H9 (cell line): ENCODE data around the gene TIMM8B. TPM values are rescaled to one million over a fixed set of nuclear protein-coding genes. Genes with fewer than 3 reads are reported as not detected.

ENCODE experiments used
- DNase-seq: peaks from one replicate; pipeline ENCODE4 v3.0.0-alpha.2; 2017
- H2AFZ ChIP-seq: one replicate; pipeline ENCODE4 v1.6.1; 2013; ENCODE audit warnings: mild to moderate bottlenecking, low read length, control low read depth, moderate library complexity
- H2AK5ac ChIP-seq: 2 replicates; pipeline ENCODE4 v1.6.1; 2013; ENCODE audit warnings: low read length, control low read depth, mixed read lengths; ENCODE audit not compliant: insufficient read length
- H2BK120ac ChIP-seq: one replicate; pipeline ENCODE4 v1.6.1; 2013; ENCODE audit warnings: low read depth, mild to moderate bottlenecking, low read length, control low read depth, inconsistent platforms; ENCODE audit not compliant: poor library complexity, severe bottlenecking
- H2BK12ac ChIP-seq: 2 replicates; pipeline ENCODE4 v1.6.1; 2013; ENCODE audit warnings: low read length, control low read depth, mixed read lengths, low read depth; ENCODE audit not compliant: insufficient read length
- H2BK15ac ChIP-seq: 2 replicates; pipeline ENCODE4 v1.6.1; 2013; ENCODE audit warnings: low read depth, low read length, control low read depth
- H2BK20ac ChIP-seq: one replicate; pipeline ENCODE4 v1.6.1; 2013; ENCODE audit warnings: low read depth, mild to moderate bottlenecking, low read length, control low read depth, inconsistent platforms; ENCODE audit not compliant: poor library complexity, severe bottlenecking
- H2BK5ac ChIP-seq: 2 replicates; pipeline ENCODE4 v1.6.1; 2013; ENCODE audit warnings: low read length, control low read depth, mixed read lengths; ENCODE audit not compliant: insufficient read length
- H3K14ac ChIP-seq: 2 replicates; pipeline ENCODE4 v1.6.1; 2013; ENCODE audit warnings: low read length, control low read depth; ENCODE audit not compliant: insufficient read depth
- H3K18ac ChIP-seq: 2 replicates; pipeline ENCODE4 v1.6.1; 2013; ENCODE audit warnings: low read depth, mild to moderate bottlenecking, mixed read lengths, low read length, control low read depth; ENCODE audit not compliant: insufficient read length
- H3K23ac ChIP-seq: 2 replicates; pipeline ENCODE4 v1.6.1; 2013; ENCODE audit warnings: low read length, control low read depth, mixed read lengths, low read depth; ENCODE audit not compliant: insufficient read length
- H3K23me2 ChIP-seq: 2 replicates; pipeline ENCODE4 v1.6.1; 2013; ENCODE audit warnings: low read depth, mild to moderate bottlenecking, mixed read lengths, low read length, control low read depth; ENCODE audit not compliant: insufficient read length, poor library complexity, severe bottlenecking
- H3K27ac ChIP-seq: 2 replicates; pipeline ENCODE4 v1.5.1; 2013; ENCODE audit warnings: low read length, control low read depth, mixed read lengths, low read depth; ENCODE audit not compliant: insufficient read length
- H3K27me3 ChIP-seq: 2 replicates; pipeline ENCODE4 v1.6.1; 2013; ENCODE audit warnings: low read length, control low read depth, inconsistent platforms; ENCODE audit not compliant: insufficient read depth
- H3K4ac ChIP-seq: 2 replicates; pipeline ENCODE4 v1.6.1; 2013; ENCODE audit warnings: low read depth, mild to moderate bottlenecking, control low read depth, inconsistent platforms, low read length, moderate library complexity
- H3K4me1 ChIP-seq: 2 replicates; pipeline ENCODE4 v1.6.1; 2013; ENCODE audit warnings: low read length, control low read depth, inconsistent platforms; ENCODE audit not compliant: insufficient read depth
- H3K4me2 ChIP-seq: 2 replicates; pipeline ENCODE4 v1.6.1; 2013; ENCODE audit warnings: low read length, control low read depth, mixed read lengths; ENCODE audit not compliant: insufficient read length, insufficient read depth
- H3K56ac ChIP-seq: 2 replicates; pipeline ENCODE4 v1.6.1; 2013; ENCODE audit warnings: low read depth, mild to moderate bottlenecking, mixed read lengths, low read length, control low read depth; ENCODE audit not compliant: insufficient read length
- H3K79me1 ChIP-seq: 2 replicates; pipeline ENCODE4 v1.6.1; 2013; ENCODE audit warnings: low read depth, mild to moderate bottlenecking, moderate library complexity, low read length, control low read depth, inconsistent platforms; ENCODE audit not compliant: insufficient read depth, poor library complexity, severe bottlenecking
- H3K79me2 ChIP-seq: 2 replicates; pipeline ENCODE4 v1.6.1; 2013; ENCODE audit warnings: low read length, control low read depth, inconsistent platforms; ENCODE audit not compliant: insufficient read depth
- H3K9ac ChIP-seq: 2 replicates; pipeline ENCODE4 v1.6.1; 2013; ENCODE audit warnings: low read length, control low read depth, mixed read lengths; ENCODE audit not compliant: insufficient read length; ENCODE audit errors: extremely low read depth
- H3K9me3 ChIP-seq: one replicate; pipeline ENCODE4 v1.6.1; 2013; ENCODE audit warnings: low read depth, low read length, inconsistent platforms; ENCODE audit not compliant: control insufficient read depth
- H3T11ph ChIP-seq: one replicate; pipeline ENCODE4 v1.6.1; 2013; ENCODE audit warnings: mild to moderate bottlenecking, low read length, control low read depth, inconsistent platforms
- H4K20me1 ChIP-seq: one replicate; pipeline ENCODE4 v1.6.1; 2013; ENCODE audit not compliant: control insufficient read depth, insufficient read length, insufficient read depth
- H4K5ac ChIP-seq: 2 replicates; pipeline ENCODE4 v1.6.1; 2013; ENCODE audit warnings: low read depth, mild to moderate bottlenecking, mixed read lengths, low read length, control low read depth; ENCODE audit not compliant: insufficient read length
- H4K8ac ChIP-seq: replicated peaks from 2 replicates; pipeline ENCODE4 v1.6.1; 2013; ENCODE audit warnings: low read length, control low read depth, mixed read lengths, low read depth; ENCODE audit not compliant: insufficient read length
- H4K91ac ChIP-seq: 2 replicates; pipeline ENCODE4 v1.6.1; 2013; ENCODE audit warnings: low read depth, mild to moderate bottlenecking, moderate library complexity, mixed read lengths, low read length, control low read depth; ENCODE audit not compliant: insufficient read length
- H3K27ac Mint-ChIP-seq, 3 experiments: 2 replicates in 2 of 3; 3 replicates in 1 of 3; pipeline ENCODE4 v1.8.0; 2020 to 2021; ENCODE audit warnings: mixed read lengths in 3 of 3, mild to moderate bottlenecking in 1 of 3, moderate library complexity in 1 of 3
- H3K27me3 Mint-ChIP-seq: 2 replicates; pipeline ENCODE4 v1.8.0; 2021; ENCODE audit warnings: low read depth, mild to moderate bottlenecking, moderate library complexity, mixed read lengths
- H3K36me3 Mint-ChIP-seq, 3 experiments: 2 replicates in 2 of 3; 3 replicates in 1 of 3; pipeline ENCODE4 v1.8.0; 2020 to 2021; ENCODE audit warnings: low read depth in 3 of 3, mixed read lengths in 3 of 3; ENCODE audit not compliant: insufficient read depth in 1 of 3
- H3K4me1 Mint-ChIP-seq, 2 experiments: 2 replicates each; pipeline ENCODE4 v1.8.0; 2020; ENCODE audit warnings: mixed read lengths in 2 of 2
- H3K4me3 Mint-ChIP-seq, 2 experiments: 2 replicates in 1 of 2; 3 replicates in 1 of 2; pipeline ENCODE4 v1.8.0; 2020 to 2021; ENCODE audit warnings: mild to moderate bottlenecking in 2 of 2, mixed read lengths in 2 of 2, moderate library complexity in 1 of 2
- H3K9me3 Mint-ChIP-seq, 2 experiments: 2 replicates in 1 of 2; 3 replicates in 1 of 2; pipeline ENCODE4 v1.8.0; 2020; ENCODE audit warnings: mild to moderate bottlenecking in 2 of 2, mixed read lengths in 2 of 2, moderate library complexity in 1 of 2
- CTCF ChIP-seq: fragments of 200-600 bp; sonication (generic); conservative IDR thresholded peaks from 3 replicates; pipeline ENCODE4 v1.8.0; 2021; ENCODE audit warnings: antibody characterized with exemption, mild to moderate bottlenecking
- WGBS: extraction: QIAGEN DNeasy Blood & Tissue Kit; methylation state at CpG from one replicate; pipeline ENCODE4 v1.1.7; 2013; ENCODE audit warnings: missing lambda C conversion rate, low lambda C conversion rate, mixed read lengths; ENCODE audit not compliant: insufficient read length; ENCODE audit errors: extremely low coverage; 5-methylcytosine and 5-hydroxymethylcytosine counted together
- total RNA-seq: library from RNA; stranded (reverse); gene quantifications from 2 replicates; pipeline ENCODE4 v1.2.1, GENCODE V29; 2021

TIMM8B gene
- total RNA-seq, 1 experiment from 2014 or later, result 84.4 TPM

GRCh38 chr11:112051768-112052167 is 34.8 kb downstream of the TIMM8B start:
- no peaks in the 10 kb centered on the region for H3K9me3 Mint-ChIP-seq
- H2AFZ ChIP-seq, result no peak overlapping the region
- no peaks in the 10 kb centered on the region for H3K79me2 ChIP-seq
- H4K91ac ChIP-seq, result no peak overlapping the region
- no peaks in the 10 kb centered on the region for H3K4me1 Mint-ChIP-seq
- no peak overlapping the region for H2BK20ac ChIP-seq
- H3K27ac Mint-ChIP-seq, result no peak overlapping the region
- H2BK120ac ChIP-seq, result no peak overlapping the region
- H3K4me1 ChIP-seq, result no peaks in the 10 kb centered on the region
- no peak overlapping the region for H2BK12ac ChIP-seq
- peaks cover 41 to 80% (median 79%) of the 10 kb centered on the region in 3 experiments; a peak in 6 of 7 replicates for H3K36me3 Mint-ChIP-seq
- no peak overlapping the region for H3K4me2 ChIP-seq
- H3K9me3 ChIP-seq, result no peaks in the 10 kb centered on the region
- H3K27ac ChIP-seq, result no peak overlapping the region
- no peak overlapping the region for H2BK15ac ChIP-seq
- no peak for DNase-seq
- no CpG with 5 or more reads among the region's 3 CpGs for WGBS
- H3K56ac ChIP-seq, result no peak overlapping the region
- H3K23me2 ChIP-seq, result no peaks in the 10 kb centered on the region
- H3K79me1 ChIP-seq, result no peaks in the 10 kb centered on the region
- no peaks in the 10 kb centered on the region for H3K27me3 ChIP-seq
- no peak overlapping the region for H3T11ph ChIP-seq
- H3K9ac ChIP-seq, result no peak overlapping the region
- no peaks in the 10 kb centered on the region for H3K27me3 Mint-ChIP-seq
- H4K5ac ChIP-seq, result no peak overlapping the region
- no peaks in the 10 kb centered on the region for H4K20me1 ChIP-seq
- no peak overlapping the region for H3K14ac ChIP-seq
- no peak overlapping the region for H2BK5ac ChIP-seq
- H2AK5ac ChIP-seq, result no peak overlapping the region
- no peak overlapping the region for H3K4me3 Mint-ChIP-seq
- TF ChIP-seq CTCF, result no peak
- H4K8ac ChIP-seq, result no peak overlapping the region
- H3K23ac ChIP-seq, result no peak overlapping the region
- no peak overlapping the region for H3K18ac ChIP-seq
- H3K4ac ChIP-seq, result no peak overlapping the region
